CD4-positive, alpha-beta T cell treated with Interleukin-15 for 4 hours (primary cell): ENCODE results near the gene RDX.
"Not testable (repeated sequence)": the region's sequence is repeated elsewhere in the genome, so short reads cannot be mapped to it uniquely, and the experiment has no call there.

Experiments
- DNase-seq: peaks from one replicate; pipeline ENCODE4 v3.0.0-alpha.2; 2020; ENCODE audit warnings: low spot score

RDX gene

DNA sequence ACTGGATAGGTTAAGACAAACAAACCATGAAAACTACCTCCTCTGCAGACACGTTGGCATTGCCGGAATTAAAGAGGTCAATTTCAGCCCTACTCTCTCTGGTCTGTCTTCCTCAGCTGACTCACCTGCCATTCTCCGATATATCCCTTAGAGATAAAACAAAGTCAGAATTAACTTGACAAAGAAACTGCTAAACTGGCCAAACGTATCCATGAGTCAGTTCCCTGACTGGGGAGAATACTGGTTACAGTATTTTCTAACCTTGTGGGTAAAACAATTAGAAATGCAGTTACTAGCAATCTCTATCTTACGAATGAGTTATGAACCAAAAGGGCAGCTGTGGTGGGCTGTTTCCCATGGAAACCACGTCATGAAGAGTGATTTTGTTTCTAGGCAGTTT, 96.2 kb downstream of the RDX start:
- no peak for DNase-seq

DNA sequence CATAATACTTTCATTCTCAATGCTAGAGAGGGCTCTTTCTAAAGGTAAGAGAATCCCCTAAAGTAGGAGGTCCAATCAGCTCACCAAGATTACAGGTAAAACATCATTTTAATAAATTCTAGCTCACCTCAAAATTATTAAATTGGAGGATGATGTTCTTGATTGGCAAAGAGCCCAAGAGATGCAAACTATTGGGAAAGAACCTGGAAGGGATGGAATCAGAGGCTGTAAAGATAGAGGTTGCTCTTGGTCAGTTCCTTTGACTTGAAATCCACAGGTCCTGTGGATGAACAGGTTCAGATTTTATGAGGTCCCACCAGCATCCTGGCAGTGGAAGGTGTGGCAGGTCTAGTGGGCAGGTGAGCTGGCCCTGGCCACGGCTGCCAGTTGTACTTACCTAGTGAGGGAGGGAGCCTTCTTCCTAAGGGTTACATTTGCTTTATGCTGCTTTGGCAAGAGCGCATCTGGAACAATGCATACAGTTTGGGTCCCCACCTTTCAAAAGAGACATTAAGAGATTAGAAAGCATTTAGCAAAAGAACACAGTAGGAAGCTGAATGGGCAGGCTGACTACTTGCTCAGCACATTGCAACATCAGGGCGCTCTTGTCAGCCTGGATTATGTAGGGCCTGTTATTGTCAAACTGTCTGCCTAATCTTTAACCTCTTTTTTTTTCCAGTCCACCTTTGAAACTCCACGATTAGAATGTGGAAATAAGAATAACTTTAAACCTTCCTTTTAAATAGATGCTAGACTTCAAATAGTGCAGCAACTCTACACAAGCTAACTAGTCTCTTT, 97.0 kb downstream of the RDX start:
- no peak for DNase-seq

DNA sequence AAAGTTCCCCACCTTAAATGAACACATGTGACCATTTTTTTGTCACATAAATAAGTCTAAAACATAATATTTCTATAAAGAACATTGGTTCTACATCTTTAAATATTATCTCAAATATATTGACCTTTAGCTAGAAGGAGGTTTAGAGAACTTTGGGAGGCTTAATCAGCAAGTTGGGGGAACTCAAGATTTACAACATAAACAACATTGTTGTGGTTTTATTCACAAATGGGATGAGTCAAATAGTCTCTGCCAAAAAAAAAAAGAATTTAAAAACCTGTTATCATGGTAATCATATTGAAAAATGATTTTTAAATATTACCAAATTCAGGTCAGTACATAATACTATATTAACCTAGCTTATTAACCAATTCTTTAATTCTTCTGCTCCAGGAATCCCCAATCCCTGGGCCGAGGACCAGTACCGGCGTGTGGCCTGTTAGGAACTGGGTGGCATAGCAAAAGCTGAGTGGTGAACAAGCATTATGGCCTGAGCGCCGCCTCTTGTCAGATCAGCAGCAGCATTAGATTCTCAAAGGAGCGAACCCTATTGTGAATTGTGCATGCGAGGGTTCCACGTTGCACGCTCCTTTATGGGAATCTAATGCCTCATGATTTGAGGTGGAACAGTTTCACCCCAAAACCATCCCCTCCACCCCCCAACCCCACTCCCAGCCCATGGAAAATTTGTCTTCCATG, 98.2 kb downstream of the RDX start:
- DNase-seq: no peak

DNA sequence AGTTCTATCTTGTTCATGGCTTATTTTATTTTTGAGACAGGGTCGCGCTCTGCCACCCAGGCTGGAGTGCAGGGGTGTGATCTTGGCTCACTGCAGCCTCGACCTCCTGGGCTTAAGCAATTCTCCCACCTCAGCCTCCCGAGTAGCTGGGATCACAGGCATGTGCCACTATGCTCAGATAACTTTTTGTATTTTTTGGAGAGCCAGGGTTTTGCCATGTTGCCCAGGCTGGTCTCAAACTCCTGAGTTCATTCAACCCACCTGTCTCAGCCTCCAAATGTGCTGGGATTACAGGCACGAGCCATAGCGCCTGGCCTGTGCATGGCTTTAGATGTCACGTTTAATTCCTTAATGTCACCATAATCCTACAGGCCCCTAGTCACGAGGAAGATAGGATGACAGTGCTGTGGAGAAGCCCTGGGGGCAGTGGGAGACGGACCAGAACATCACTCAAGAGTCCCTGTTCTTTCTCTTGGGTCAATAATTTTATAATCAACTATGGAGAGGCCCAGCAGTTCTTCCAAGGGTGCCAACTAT, 99.5 kb downstream of the RDX start:
- DNase-seq: no peak

DNA sequence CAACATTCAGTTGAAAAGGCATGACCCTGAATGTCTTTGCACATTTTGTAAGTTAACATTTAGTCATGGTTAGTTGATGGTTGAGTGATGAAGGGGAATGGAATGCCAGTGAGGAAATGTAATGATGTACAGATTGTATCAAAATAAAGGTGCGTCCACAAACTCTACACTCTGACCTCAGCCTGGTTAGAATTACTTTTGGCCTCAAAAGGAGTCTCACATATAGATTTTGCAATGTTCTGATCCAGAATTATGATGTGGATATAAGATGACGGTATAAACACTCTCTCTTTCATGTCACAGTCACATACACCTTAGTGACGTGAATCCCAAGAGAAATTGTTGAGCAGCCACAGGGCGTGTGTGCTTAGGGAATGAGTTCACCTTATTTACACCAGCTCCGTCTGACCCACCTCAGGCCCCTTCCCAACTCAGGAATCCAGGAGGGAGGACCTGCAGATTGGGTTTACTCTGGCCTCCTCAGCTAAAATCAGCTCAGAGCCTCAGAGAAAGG, 100.1 kb downstream of the RDX start:
- DNase-seq: no peak

DNA sequence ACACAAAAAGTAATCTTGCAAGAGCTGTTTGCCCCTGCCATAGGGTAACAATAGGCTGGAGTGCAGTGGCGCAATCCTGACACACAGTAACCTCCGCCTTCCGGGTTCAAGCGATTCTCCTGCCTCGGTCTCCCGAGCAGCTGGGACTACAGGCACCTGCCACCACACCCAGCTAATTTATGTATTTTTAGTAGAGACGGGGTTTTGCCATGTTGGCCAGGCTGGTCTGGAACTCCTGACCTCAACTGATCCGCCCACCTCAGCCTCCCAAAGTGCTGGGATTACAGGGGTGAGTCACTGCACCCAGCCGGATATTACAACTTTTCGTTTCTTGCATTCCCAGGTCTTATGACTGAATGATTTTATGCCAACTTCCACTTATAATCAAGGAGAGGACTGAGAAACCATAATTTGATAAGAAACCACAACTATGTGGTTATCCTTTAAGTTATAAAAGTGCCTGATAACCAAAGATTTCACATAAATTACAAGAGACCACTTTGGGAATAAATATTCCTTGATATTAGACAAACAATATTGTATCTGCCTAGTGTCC, 102.1 kb downstream of the RDX start:
- DNase-seq: not testable (repeated sequence)

DNA sequence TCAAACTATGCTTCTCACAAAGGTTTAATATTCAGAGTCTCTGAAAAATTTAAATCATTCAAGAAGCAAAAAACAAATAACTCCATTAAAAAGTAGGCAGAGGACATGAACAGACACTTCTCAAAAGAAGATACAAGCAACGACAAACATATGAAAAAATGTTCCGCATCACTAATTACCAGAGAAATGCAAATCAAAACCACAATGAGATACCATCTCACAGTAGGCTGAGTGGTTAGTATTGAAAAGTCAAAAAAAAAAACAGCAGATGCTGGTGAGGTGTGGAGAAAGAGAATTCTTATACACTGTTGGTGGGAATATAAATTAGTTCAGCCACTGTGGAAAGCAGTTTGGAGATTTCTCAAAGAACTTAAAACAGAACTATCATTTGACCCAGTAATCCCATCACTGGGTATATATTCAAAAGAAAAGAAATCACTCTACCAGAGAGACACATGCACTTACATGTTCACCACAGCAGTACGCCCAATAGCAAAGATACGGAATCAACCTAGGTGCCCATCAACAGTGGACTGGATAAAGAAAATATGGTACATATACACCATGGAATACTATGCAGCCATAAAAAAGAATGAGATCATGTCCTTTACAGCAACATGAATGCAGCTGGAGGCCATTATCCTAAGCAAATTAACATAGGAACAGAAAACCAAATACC, 103.7 kb downstream of the RDX start:
- peak; percentile 13 for DNase-seq

DNA sequence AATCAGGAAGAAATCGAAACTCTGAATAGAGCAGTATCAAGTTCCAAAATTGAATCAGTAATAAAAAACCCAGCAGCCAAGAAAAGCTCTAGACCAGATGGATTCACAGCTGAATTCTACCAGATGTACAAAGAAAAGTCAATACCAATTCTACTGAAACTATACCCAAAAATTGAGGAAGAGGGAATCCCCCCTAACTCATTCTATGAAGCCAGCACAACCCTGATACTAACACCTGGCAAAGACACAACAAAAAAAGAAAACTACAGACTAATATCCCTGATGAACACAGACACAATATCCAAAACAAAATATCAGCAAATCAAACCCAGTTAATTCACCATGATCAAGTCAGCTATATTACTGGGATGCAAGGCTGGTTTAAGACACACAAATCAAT, 105.5 kb downstream of the RDX start:
- DNase-seq: no peak

DNA sequence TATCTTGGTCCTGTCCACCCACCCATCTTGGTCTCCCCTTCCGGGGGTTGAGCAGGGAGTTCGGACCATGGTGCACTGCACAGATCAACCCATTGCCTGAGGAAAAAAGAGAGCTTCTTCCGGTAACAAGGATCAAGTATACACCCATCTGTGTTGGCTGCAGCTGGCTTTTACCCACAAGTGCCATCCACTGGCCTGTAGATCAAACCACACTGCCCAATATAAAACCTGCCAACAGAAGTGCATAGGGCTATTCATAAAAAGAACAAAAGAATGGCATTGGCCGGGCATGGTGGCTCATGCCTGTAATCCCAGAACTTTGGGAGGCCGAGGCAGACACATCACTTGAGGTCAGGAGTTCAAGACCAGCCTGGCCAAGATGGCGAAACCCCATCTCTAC, 108.7 kb downstream of the RDX start:
- no peak for DNase-seq

DNA sequence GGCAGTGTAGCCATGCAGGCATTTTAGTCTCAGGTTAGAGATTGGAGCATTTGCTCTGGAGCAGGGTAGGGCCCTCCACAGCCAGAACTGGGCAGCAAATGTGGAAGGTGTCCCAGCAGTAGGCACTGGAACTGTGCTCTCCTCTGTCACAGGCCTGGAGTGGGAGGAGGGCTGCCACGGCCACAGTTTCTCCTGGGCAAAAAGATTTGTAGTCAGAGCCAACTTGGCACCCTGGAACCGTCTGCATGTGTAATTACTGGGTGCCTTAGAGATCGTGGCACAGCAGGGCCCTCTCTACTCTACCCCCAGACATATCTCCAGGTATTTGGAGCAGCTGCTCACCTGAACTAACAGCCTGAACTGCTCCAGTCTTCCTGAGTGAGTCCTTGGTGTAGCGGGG, 109.5 kb downstream of the RDX start:
- no peak for DNase-seq

DNA sequence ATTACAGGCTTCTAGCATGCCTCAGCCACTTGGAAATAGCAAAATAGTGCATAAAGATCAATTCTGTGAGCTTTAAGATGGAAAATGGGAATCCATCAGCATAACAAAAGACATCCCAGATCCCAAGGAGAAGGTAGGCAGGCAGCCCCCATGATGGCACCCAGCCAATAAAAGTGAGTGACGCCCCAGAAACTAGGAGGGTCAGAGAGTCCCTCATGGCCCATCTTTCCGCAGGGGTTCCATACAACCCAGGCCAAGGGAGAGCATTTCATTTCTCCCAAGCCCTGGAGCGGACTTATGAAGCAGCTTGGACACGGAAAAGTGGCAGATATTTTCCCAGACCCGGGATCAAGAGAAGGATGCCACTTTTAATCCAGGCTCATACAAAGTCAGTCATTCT, 110.0 kb downstream of the RDX start:
- no peak for DNase-seq

DNA sequence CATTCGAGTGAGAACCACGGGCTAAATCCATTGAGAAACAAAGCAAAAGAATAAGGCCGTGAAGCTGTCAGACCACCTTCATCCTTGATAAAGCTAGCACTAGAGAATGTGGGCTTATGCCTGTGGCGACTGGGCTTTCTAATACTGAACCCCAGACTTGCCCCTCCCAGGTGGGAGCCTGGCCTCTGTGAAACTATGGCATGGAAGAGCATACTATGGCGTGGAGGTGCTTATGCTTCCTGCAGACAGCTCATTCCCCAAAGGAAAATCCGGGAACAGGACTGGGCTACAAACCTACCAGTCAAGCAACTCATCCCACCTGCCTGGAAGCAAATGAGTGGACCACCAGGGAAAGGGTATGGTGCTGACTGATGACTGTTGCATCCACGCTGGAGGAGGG, 110.8 kb downstream of the RDX start:
- DNase-seq: no peak

DNA sequence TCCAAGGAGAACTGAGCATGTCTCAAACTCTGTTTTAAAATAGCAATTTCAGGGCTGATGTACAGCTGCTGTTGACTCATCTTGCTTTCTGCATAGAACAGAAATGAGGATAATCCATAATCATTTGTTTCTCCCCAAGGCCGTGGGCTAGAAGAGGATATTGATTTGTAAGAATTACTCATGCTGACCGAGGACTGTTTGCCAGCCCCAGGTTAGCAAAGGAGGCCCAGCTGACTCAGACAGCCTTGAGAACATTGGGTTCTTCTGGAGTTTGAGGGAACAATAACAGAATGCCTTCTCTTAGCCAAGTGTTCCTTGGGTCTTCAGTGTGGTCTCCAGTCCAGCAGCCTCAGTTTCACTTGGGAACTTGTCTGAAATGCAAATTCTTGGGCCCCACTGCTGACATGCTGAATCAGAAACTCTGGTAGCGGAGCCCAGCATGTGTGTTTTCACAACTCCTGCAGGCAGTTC, 111.3 kb downstream of the RDX start:
- no peak for DNase-seq

DNA sequence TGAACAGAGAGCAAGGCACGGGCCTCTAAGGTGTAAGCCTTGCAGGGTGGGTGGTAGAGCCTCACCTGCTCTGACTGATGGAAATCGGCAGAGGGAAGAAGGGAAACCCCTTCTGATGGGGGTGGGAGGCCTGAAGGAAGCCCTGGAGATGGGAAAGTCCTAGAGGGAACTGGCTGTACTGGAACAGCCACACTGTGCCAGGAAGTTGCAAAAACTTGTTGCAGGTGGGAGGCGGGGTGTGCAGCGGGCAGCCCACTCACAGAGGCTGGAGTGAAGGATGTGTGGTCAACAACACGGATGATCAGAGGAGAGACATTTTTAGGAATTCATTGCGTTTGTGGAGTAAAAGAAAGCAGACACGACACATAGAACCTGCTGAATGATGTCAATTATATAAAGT, 112.0 kb downstream of the RDX start:
- no peak for DNase-seq

DNA sequence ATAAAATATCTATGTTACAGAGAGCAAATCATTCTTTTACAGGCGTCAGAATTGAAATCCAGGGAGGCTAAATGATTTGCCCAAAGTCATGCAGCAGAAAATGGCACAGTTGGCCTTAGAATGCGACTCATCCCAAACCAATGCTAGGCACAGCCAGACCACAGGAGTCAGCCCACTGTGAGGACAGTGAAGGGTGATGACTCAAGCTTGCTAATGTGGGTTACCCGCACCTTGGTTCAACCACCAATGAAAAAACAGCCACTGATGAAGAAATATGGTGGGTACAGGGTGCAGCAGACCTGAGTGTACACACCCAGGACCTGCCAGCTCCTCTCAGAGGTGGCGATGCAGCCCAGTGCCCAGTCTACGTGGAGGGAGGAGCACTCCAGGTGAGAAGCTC, 113.5 kb downstream of the RDX start:
- DNase-seq: no peak

DNA sequence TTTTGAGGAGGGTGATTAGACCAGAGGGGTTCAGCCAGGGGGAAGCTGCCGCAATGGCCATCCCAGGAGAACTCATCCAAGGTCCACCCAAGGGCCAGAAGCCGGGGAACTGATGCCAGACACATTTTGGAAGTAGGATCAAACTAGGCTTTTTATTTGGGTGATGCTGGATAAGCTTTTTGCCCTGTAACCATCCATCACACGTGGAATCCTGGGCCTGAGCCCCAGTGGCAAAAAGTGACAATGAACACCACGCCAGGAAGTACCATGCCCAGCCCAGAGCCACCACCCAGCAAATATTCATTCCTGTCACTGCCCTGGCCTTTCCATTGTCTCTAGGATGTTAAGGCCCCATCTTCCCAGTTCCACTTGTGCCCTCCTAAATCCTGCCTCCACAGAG, 117.3 kb downstream of the RDX start:
- DNase-seq: no peak

DNA sequence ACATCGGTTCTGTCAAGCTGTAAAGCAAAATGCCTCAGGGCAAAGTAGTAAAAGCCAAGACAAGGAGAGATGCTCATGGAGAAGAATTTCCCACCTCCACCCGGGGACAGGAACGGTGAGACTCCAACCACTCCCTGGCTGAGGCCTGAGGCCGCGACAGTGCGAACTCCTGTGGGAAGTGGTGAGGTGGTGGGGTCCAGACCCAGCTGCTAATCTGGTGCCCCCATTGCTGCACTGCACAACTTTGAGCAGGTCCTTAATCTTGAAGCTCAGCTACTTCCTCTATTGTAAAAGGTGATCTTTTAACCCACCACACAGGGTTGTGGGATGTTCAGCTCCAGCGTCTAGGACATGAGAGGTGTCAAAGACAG, 119.3 kb downstream of the RDX start:
- no peak for DNase-seq

DNA sequence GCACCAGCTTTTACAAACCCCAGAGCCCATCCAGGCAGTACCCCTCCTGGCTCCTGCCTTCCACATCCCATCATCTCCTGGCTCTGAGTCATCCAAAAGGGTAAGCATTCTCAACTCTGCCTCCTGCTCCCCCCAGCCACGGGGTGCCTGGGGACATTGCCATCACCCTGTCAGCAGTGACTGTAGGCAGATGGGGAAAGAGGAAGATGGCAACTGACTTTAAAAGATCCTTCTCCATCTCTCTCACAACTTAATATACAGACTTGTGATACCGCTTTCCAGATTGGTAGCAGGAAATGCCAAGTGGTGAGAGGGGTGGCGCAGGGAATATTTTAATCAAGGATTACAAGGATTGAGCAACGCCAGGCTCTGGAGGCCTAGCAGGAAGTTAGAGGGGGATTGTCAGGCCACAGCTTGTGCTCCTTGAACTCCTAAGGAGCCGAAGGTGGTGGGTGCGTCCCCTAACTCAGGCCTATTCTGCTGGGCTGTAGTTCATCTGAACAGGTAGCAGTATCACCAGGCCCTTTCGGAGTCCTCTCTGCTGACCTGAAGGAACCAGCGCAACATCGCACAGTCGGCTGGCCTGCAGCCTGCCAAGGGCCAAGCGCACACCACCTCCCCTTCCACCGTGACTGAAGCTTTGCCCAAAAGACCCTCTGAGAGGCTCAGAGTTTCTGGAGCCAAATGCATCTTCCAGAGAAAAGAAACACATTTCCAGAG, 119.9 kb downstream of the RDX start:
- DNase-seq: no peak

DNA sequence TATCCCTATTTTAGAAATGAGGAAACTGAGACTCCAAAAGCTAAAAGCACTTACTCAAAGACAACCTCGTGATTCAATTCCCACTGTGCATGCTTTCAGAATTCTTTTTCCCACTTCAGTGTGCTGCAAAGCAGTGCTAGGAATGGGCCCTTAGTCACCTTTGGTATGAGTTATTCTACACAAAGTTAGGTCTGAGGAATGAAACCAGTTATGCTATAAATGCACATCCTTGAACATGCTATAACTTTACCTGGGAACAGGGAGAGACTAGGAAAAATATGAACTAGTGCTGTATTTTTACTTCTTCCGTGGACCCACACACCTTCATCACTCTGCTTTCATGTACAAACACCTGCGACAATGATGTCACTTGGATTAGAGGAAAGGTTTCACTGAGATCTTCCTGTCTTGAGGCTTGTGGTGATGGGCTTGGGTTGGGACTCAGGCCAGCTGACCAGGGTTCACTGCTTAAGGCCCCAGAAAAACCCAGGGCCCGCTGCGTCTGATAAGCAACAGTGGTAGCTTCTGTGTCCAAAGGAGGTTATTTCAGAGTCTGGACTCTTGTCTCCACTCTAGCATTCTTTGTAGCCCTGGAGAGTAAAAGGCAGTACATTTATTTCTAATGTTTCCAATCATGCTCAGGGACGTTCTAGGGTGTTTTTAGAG, 121.6 kb downstream of the RDX start:
- DNase-seq: no peak

DNA sequence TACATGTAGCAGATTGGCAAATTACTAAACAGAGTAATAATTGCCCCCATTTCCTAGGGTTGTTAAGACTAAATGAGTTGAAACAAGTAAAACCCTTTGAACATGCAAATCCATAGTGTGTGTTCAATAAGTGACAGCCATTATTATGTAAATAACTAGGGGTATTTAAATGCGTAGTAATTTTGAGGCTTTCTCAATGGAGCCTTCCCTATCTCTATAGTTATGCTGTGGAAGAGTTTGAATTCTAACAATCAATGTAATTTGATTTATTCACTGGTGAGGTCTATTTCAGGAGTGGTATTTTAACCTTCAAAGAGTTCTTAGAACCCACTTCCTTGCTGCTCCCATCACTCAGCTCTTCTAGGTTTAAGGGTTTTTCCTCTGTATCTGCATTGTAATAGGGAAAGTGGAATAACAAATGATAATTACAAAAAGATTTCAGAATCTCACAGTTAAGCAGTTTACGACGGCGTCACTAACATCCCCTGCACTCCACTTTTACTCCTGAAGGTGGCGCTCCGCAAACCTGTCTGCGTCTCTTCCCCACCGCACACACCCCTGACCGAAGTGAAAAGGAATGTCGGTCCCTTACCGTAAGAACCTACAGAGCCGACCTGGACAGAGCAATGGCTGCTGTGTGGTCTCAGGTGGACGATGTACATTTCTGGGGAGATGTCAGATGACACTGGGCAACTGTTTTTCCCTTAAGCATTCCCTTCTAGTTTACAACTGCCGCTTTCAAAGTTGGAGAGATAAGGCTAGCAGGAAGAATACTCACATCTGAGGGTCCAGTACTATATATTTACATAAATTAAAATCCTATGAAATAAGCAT, 122.4 kb downstream of the RDX start:
- DNase-seq: peak; percentile 51
